Measurements from ENCODE around the gene PRKCB.
"Not testable (repeated sequence)": the region's sequence is repeated elsewhere in the genome, so short reads cannot be mapped to it uniquely, and the experiment has no call there.

The PRKCB gene

DNA sequence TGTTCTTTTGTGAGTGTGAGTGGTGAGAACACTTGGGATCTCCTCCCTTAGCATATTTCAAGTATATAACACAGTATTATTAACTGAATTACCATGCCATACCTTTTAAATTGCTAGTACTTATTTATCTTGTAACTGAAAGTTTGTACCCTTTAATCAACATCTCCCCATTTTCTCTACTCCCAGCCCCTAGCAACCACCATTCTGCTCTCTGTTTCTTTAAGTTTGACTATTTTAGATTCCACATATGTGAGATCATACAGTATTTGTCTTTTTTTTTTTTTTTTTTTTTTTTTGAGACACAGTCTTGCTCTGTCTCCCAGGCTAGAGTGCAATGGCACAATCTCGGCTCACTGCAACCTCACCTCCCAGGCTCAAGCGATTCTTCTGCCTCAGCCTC lies 302.8 kb downstream of the PRKCB start:
- no peak for DNase-seq

GRCh38 chr16:24139282-24139681 lies 303.5 kb downstream of the PRKCB start:
- DNase-seq = no peak

DNA sequence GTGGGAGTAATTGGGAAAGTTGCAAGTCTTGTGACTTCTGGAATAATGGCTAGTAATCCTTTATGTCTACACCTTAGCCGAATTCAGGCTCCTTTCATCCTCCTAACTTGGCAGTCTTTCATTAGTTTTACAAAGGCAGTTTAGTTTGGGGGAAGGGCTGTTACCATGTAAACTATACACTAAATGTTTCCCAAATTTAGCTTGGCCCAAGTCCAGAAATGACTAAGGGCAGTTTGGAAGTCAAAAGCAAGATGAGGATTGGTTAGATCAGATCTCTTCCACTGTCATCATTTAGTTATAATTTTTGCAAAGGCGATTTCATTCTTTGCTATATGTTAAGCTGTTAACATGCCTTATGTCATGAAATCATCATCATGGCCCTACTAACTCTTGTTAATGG lies 304.9 kb downstream of the PRKCB start:
- no peak for DNase-seq

GRCh38 chr16:24141466-24141865 lies 305.7 kb downstream of the PRKCB start:
- no peak for DNase-seq

DNA sequence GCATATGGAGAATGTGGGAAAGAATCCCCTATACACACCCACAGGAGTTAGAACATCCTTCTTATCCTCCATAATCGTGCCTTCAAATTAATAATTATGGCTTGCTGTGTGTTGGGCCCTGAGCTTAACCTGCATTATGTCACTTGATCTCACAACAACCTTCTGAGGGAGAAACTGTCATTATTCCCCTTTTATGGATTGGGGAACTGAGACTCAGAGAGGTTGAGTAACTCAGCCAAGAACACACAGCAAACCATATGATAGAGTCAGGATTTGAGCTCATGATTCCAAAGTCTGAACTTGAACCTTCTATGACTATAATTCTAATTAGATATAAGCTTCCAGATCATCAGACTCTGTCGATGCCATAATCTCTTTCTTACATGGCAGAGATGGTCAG lies 306.1 kb downstream of the PRKCB start:
- DNase-seq = no peak

DNA sequence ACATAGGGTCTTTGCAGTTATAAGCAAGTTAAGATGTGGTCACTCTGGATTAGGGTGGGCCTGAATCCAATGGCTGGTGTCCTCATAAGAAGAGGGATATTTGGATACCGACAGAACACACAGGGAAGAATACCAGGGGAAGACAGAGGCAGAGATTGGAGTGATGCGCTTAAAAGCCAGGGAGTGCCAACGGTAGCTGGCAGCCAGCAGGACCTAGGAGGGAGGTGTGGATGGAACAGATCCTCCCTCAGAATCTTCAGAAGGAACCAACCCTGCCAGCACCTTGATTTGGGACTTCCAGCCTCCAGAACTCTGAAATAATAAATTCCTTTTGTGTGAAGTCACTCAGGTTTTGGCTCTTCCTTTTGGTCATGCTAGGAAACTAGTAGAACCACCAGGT lies 310.1 kb downstream of the PRKCB start:
- no peak for DNase-seq

DNA sequence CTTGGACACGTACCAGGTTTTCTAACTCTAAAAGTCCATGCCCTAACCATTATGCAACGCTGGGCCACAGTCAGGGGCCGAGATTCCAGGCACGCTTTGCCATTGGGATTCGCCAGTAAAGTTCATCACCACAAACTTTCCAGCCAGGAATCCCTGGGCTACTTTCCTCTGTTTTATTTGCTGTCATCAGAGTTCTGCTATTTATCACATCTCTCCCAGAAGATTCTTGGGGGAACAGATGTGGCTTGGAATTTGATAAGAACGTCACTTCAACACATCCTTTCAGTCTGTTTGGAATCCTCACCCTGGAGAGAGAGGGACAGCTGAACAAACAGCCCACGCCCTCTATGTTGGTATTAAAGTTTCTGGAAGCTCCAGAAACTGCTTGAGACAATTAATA lies 310.7 kb downstream of the PRKCB start:
- DNase-seq = no peak

DNA sequence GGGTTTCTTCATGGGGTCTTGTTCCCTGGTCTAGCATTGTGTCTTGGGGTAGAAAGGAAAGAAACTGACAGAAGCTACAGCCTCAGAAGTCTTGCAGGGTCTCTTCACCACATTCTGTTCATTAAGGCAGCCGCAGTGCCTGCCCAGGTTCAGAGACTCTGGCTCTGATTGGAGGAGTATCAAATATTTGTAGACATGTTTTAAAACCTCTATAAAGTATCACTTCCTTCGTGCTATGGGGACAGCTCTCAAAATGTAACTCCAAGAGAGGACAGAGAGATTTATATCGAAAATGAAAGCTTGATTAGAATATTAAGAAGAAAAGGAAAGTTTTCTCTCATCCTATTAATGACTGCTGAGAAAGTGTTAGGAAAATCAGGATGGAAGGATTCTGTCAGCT lies 313.3 kb downstream of the PRKCB start:
- no peak for DNase-seq

GRCh38 chr16:24150282-24150681 lies 314.5 kb downstream of the PRKCB start:
- DNase-seq = no peak

DNA sequence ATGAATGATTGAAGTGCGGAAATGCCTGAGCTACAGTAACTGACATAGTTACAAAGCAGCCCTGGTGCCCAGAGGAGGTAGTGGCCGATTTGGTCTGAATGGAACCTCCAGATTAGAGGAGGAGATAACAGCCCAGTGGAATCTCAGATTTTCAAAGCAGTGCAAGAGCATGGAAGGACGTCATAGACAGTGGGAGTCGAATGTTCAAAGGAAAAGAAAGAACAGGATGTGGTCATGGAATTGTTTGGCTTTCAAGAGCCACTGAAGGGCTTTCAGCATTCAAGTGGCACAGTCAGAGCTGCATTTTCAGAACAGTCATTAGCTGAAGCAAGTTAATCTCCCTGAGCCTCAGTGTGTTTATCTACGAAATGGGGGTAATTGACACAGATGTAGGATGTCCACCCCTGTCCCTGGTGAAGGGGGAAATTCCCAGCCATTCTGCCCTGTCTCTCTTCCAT lies 315.7 kb downstream of the PRKCB start:
- DNase-seq = peak in 1 of 2 donors; percentile 16

DNA sequence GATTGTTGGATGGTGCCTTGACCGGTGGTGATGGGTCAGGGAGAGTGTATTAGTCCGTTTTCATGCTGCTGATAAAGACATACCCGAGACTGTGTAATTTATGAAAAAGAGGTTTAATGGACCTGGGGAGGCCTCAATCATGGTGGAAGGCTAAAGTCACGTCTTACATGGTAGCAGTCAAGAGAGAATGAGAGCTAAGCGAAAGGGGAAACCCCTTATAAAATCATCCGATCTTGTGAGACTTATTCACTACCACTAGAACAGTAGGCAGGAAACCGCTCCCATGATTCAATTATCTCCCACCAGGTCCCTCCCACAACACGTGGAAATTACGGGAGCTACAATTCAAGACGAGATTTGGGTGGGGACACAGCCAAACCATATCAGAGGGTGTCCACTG lies 316.3 kb downstream of the PRKCB start:
- not testable (repeated sequence) for DNase-seq

DNA sequence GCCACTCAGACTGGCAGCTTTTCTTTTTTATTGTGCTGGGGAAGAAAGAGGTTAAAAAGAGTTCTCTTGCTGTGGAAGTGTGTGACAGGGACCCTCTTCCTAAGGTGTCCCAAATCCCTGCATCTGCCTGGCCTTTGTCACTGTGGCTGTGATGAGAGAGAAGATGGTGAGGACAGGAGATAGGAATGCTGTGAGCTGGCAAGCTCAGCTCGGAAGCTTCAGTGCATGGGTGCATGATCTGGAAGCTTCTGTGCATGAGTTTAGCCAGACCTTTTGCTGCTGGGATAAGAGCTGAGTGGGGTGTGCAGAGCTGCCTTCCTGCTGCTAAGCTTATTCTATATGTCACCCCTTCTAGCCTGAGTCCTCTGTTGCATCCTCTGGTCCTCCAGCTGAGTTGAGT lies 317.0 kb downstream of the PRKCB start:
- no peak for DNase-seq

DNA sequence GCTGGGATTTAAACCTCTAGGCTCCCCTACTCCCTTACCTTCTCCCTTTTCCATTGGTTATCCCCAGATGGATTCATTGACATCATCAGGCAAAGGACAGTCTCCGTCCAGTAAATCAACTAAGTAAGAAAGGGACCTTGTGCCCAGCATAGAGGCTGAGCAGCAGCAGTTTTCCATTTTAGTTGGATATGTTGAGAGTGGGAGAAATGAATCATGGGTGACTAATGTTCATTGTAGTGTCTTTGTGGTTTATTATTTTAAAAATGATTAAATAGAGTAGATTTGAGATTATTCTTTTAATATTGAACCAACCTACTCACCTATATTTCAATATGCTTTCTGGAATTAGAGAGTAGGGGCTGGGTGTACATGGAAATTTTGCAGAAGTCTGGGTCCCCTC lies 321.0 kb downstream of the PRKCB start:
- DNase-seq = no peak

DNA sequence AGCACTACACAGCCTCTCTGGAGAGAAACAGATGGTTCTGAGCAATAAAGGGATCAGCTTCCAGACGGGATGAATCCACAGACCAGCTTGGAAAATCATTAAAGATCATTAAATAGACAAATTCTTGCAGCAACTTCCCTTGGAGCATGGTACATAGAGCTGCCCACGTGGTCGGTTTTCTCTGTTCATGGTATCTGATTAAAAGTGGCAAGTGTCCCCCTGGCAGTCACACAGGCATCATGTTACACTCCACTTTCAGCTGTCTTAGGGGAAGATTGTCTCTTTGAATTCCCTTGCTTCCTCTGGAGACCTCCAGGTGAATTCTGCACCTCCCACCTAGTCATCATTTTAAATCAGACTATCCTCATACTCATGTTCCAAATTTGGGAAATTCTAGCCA lies 328.2 kb downstream of the PRKCB start:
- DNase-seq = no peak

- DNase-seq = no peak
Measured at GRCh38 chr16:24164416-24164815, 328.6 kb downstream of the PRKCB start.

DNA sequence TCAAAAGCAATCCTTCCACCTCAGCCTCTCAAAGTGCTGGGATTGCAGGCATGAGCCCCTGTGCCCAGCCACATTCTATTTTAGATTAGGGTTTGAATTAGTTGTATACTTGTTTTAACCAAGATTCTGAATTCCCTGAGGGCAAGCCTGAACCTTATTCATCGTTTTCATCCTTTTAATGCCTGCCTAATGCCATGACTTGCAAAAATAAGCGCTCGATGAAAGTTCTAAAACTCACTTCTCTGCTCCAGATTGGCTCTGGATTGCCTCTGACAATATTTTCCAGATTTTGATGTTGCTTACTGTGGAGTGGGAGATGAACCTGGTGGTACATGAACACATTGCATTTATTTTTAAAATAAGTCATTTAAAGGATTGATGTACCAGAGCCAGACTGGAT lies 329.5 kb downstream of the PRKCB start:
- no peak for DNase-seq

GRCh38 chr16:24166661-24167528 lies 331.1 kb downstream of the PRKCB start:
- DNase-seq = no peak

- DNase-seq = no peak
Measured at GRCh38 chr16:24168856-24169255, 333.1 kb downstream of the PRKCB start.

GRCh38 chr16:24170407-24170806 lies 334.6 kb downstream of the PRKCB start:
- DNase-seq = no peak

DNA sequence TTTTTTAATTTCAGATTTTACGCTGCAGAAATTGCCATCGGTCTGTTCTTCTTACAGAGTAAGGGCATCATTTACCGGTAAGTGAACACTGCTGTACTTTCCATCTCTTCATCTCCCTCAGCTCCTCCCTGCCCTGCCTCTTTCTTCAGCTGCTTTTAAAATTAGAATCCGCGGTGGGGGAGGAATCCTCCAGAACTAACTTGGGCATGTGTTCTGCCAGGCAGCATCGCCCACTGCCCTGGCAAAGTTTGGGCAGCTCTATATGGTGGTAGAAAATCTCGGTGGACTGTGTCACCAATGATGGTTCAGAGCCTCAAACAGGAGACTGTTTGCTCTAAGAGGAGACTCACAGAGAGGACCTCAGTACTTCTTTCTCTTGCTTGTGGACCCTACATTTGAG lies 338.7 kb downstream of the PRKCB start:
- DNase-seq = no peak

DNA sequence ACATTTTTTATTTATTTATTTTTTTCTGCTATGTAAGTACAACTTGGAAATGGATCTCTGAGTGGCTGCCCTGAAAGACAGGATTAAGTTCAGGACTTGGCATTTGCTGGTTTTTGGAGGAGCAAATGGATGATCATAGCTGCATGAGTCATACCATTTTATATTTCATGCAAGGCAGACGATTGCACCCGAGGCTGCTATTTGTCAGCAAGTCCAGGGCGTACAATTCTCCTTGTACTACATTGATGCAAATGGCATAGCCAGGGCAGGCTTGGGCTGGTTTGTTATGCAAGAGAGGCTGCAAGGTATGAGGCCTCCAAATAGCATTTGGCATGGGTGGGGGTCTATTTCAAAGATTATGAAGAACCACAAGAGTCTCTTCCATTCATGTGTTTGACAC lies 339.2 kb downstream of the PRKCB start:
- DNase-seq = no peak

DNA sequence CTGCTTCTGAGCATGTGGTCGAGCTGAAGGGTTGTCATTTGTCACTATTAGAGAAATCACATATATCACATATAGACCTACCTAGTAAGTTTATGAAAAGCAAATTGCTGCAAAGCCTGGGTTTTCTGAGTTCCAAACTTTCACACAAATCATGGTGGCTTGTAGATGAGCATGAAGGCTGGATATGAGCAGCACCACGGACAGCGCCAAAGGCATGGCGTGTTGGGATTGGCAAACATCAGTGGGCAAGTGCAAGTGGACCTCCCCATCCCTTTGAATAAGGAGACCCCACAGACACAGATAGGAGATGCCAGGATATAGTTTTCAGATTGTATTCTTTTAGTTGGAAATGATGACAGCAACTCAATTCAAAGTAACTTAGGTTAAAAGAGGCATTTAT lies 342.7 kb downstream of the PRKCB start:
- no peak for DNase-seq

- no peak for DNase-seq
Measured at GRCh38 chr16:24180451-24180850, 344.7 kb downstream of the PRKCB start.

GRCh38 chr16:24188021-24188542 lies 352.3 kb downstream of the PRKCB start:
- DNase-seq = no peak
